K562 (cell line): ENCODE results near the gene ID2. TPM values are rescaled to one million over a fixed set of nuclear protein-coding genes. Genes with fewer than 3 reads are reported as not detected.
A peak's percentile ranks its signal among the peaks of the same experiment; 100 is the strongest.

ENCODE experiments used
- ATF7 ChIP-seq: fragments of 450-650 bp; IDR thresholded peaks from 2 replicates; pipeline ENCODE4 v1.7.1; 2014; ENCODE audit warnings: mild to moderate bottlenecking, moderate library complexity
- CEBPG ChIP-seq, 3 experiments: fragments of 200-800 bp in 1 of 3; sonication (Bioruptor generic) in 1 of 3; sonication (generic) in 1 of 3; formaldehyde crosslinking in 1 of 3; IDR thresholded peaks in 2 of 3; conservative IDR thresholded peaks in 1 of 3; 2 replicates each; pipeline versions ENCODE4 v1.6.1 to v1.8.0; 2016 to 2022; ENCODE audit warnings: missing compliant biosample characterization in 2 of 3, missing genetic modification characterization in 2 of 3, mild to moderate bottlenecking in 1 of 3, missing genetic modification reagents in 1 of 3
- ERF ChIP-seq: fragments of 450-650 bp; formaldehyde crosslinking; IDR thresholded peaks from 2 replicates; pipeline ENCODE4 v1.4.0; 2020; ENCODE audit warnings: mild to moderate bottlenecking, mixed read lengths
- FOXA1 ChIP-seq: fragments of 450-650 bp; IDR thresholded peaks from 2 replicates; pipeline ENCODE4 v1.6.1; 2016; ENCODE audit warnings: mild to moderate bottlenecking, borderline replicate concordance
- FOXO4 ChIP-seq: fragments of 450-650 bp; formaldehyde crosslinking; IDR thresholded peaks from 2 replicates; pipeline ENCODE4 v1.4.0; 2020; ENCODE audit warnings: mild to moderate bottlenecking, moderate library complexity
- HMG20A ChIP-seq: fragments of 450-650 bp; formaldehyde crosslinking; conservative IDR thresholded peaks from 2 replicates; pipeline ENCODE4 v1.4.0; 2020; ENCODE audit warnings: mild to moderate bottlenecking, mixed read lengths
- HOXB6 ChIP-seq: fragments of 250-450 bp; sonication (Bioruptor Pico); IDR thresholded peaks from 2 replicates; pipeline ENCODE4 v1.5.1; 2022; ENCODE audit warnings: mild to moderate bottlenecking, borderline replicate concordance
- LARP7 ChIP-seq: fragments of 450-650 bp; IDR thresholded peaks from 2 replicates; pipeline ENCODE4 v1.6.1; 2016
- MITF ChIP-seq: IDR thresholded peaks from 2 replicates; pipeline ENCODE4 v1.6.1; 2014; ENCODE audit warnings: antibody characterized with exemption
- MXD1 ChIP-seq: fragments of 250-450 bp; sonication (Bioruptor Pico); IDR thresholded peaks from 2 replicates; pipeline ENCODE4 v1.8.0; 2021; ENCODE audit warnings: borderline replicate concordance, mild to moderate bottlenecking, moderate library complexity; ENCODE audit not compliant: poor library complexity, severe bottlenecking
- NFYB ChIP-seq: IDR thresholded peaks from 2 replicates; pipeline ENCODE4 v1.6.1; 2011; ENCODE audit warnings: mild to moderate bottlenecking, moderate library complexity; ENCODE audit not compliant: insufficient read length; ENCODE audit errors: extremely low read depth
- RAD51 ChIP-seq: fragments of 450-650 bp; IDR thresholded peaks from 2 replicates; pipeline ENCODE4 v1.7.1; 2016; ENCODE audit warnings: low read depth, mild to moderate bottlenecking, borderline replicate concordance
- USF1 ChIP-seq: sonication (generic); formaldehyde crosslinking; IDR thresholded peaks from 2 replicates; pipeline ENCODE4 v1.9.0; 2022; ENCODE audit warnings: mild to moderate bottlenecking, missing genetic modification reagents
- YBX1 ChIP-seq: fragments of 450-650 bp; IDR thresholded peaks from 2 replicates; pipeline ENCODE4 v1.7.1; 2016; ENCODE audit warnings: mild to moderate bottlenecking
- ZBTB33 ChIP-seq: sonication (generic); formaldehyde crosslinking; IDR thresholded peaks from 2 replicates; pipeline ENCODE4 v1.8.1; 2023; ENCODE audit warnings: mild to moderate bottlenecking, missing genetic modification reagents
- ZHX1 ChIP-seq: fragments of 150-350 bp; conservative IDR thresholded peaks from 2 replicates; pipeline ENCODE4 v1.6.1; 2014; ENCODE audit warnings: low read length
- ZKSCAN8 ChIP-seq: fragments of 200-800 bp; sonication (Bioruptor generic); IDR thresholded peaks from 2 replicates; pipeline ENCODE4 v1.6.1; 2016; ENCODE audit warnings: missing genetic modification characterization, missing compliant biosample characterization
- polyA plus RNA-seq, 8 experiments: library from polyadenylated mRNA; depleted of rRNA in 4 of 8; stranded (reverse) in 5 of 8; unstranded in 3 of 8; fragments of >200 nt; fragmentation: Nextera tagmentation in 2 of 8; fragmentation: Illumina TruSeq in 1 of 8; extraction: Ambion mirVana in 2 of 8; extraction: Trizol in 1 of 8; gene quantifications; 2 replicates each; pipeline versions ENCODE4 v1.2.1 to v1.2.3, GENCODE V29; 2011 to 2014; ENCODE audit warnings: inconsistent platforms in 1 of 8, missing spikeins in 1 of 8
- total RNA-seq, 7 experiments: library from RNA; depleted of rRNA in 6 of 7; stranded (reverse); fragments of >200 nt in 6 of 7; fragmentation: Illumina TruSeq in 2 of 7; extraction: Trizol in 2 of 7; gene quantifications; 2 replicates each; pipeline versions ENCODE4 v1.2.1 to v1.2.3, GENCODE V29; 2011 to 2021; ENCODE audit warnings: low replicate concordance in 1 of 7

ID2 gene
- total and polyA plus RNA-seq, 9 of the 15 experiments (the other 6 are each of a cell fraction or from before 2014, with no cell fraction given): 8.0 to 35.7 (median 16.6) TPM

GRCh38 chr2:8680822-8681760, 765 bp upstream of the ID2 start (continued):
- no peak; the same call in 1 of the 2 replicates for TF ChIP-seq RAD51
- peak; percentile 33; the same call in 1 of the 2 replicates for TF ChIP-seq ATF7
- no peak for TF ChIP-seq MXD1 (CRISPR knock-in tag)
- TF ChIP-seq ZHX1: no peak
- no peak for TF ChIP-seq HOXB6 (CRISPR knock-in tag)
- TF ChIP-seq ZKSCAN8 (CRISPR knock-in tag): no peak
- no peak for TF ChIP-seq USF1
- TF ChIP-seq MITF: no peak
- no peak for TF ChIP-seq CEBPG (CRISPR knock-in tag; IDR thresholded peaks at IDR 0.05)
- TF ChIP-seq CEBPG (tag; conservative IDR thresholded peaks at IDR 0.05 in 1 of 2, IDR thresholded peaks at IDR 0.05 in 1 of 2): peak in 1 of 2 experiments; percentile 22; a peak in 1 of 4 replicates
- TF ChIP-seq FOXA1: no peak
- no peak for TF ChIP-seq ZBTB33 (CRISPR knock-in tag)
- TF ChIP-seq FOXO4 (CRISPR knock-in tag): no peak
- no peak for TF ChIP-seq YBX1
- no peak for TF ChIP-seq LARP7
- no peak for TF ChIP-seq HMG20A (CRISPR knock-in tag)
- TF ChIP-seq ERF (CRISPR knock-in tag): no peak
- no peak for TF ChIP-seq NFYB
